GM21360 (cell line): Measurements from ENCODE around the gene CASP3.
A peak's percentile ranks its signal among the peaks of the same experiment; 100 is the strongest.
"Not testable (repeated sequence)": the region's sequence is repeated elsewhere in the genome, so short reads cannot be mapped to it uniquely, and the experiment has no call there.

Experiments
- ATAC-seq: cut with Tn5 transposase; IDR thresholded peaks from one replicate; pipeline ENCODE4 v1.9.1; 2021; ENCODE audit warnings: mild to moderate bottlenecking, moderate library complexity; ENCODE audit not compliant: unreplicated experiment

Gene CASP3

GRCh38 chr4:184636897-184637296, 12.3 kb downstream of the CASP3 start:
- ATAC-seq: no peak

- no peak for ATAC-seq
Observed at GRCh38 chr4:184636144-184636543, 13.1 kb downstream of the CASP3 start.

GRCh38 chr4:184635381-184635780, 13.9 kb downstream of the CASP3 start:
- no peak for ATAC-seq

- ATAC-seq: no peak
Observed at GRCh38 chr4:184632842-184633241, 16.4 kb downstream of the CASP3 start.

- ATAC-seq: no peak
Observed at GRCh38 chr4:184628103-184628502, 21.1 kb downstream of the CASP3 start.

GRCh38 chr4:184625783-184626596, 23.3 kb downstream of the CASP3 start:
- not testable (repeated sequence) for ATAC-seq

GRCh38 chr4:184624972-184625554, 24.2 kb downstream of the CASP3 start:
- no peak for ATAC-seq

GRCh38 chr4:184624504-184624903, 24.7 kb downstream of the CASP3 start:
- ATAC-seq: not testable (repeated sequence)

GRCh38 chr4:184621518-184621917, 27.7 kb downstream of the CASP3 start:
- ATAC-seq: no peak

GRCh38 chr4:184620212-184620867, 28.9 kb downstream of the CASP3 start:
- ATAC-seq: no peak

- no peak for ATAC-seq
Observed at GRCh38 chr4:184617600-184618196, 31.5 kb downstream of the CASP3 start.

GRCh38 chr4:184616633-184617551, 32.4 kb downstream of the CASP3 start:
- ATAC-seq: peak; percentile 74

GRCh38 chr4:184616168-184616567, 33.1 kb downstream of the CASP3 start:
- ATAC-seq: not testable (repeated sequence)

GRCh38 chr4:184614509-184614908, 34.7 kb downstream of the CASP3 start:
- ATAC-seq: no peak

- no peak for ATAC-seq
Observed at GRCh38 chr4:184613405-184613804, 35.8 kb downstream of the CASP3 start.

- ATAC-seq: no peak
Observed at GRCh38 chr4:184612074-184612473, 37.2 kb downstream of the CASP3 start.

GRCh38 chr4:184607429-184607828, 41.8 kb downstream of the CASP3 start:
- not testable (repeated sequence) for ATAC-seq

- ATAC-seq: not testable (repeated sequence)
Observed at GRCh38 chr4:184602857-184603256, 46.4 kb downstream of the CASP3 start.

- not testable (repeated sequence) for ATAC-seq
Observed at GRCh38 chr4:184600982-184601381, 48.3 kb downstream of the CASP3 start.

GRCh38 chr4:184599492-184600135, 49.6 kb downstream of the CASP3 start:
- ATAC-seq: no peak
